HG02678 (cell line): ENCODE data around the gene BDP1.
"Not testable (repeated sequence)": the region's sequence is repeated elsewhere in the genome, so short reads cannot be mapped to it uniquely, and the experiment has no call there.

Source experiments
- ATAC-seq: cut with Tn5 transposase; IDR thresholded peaks from one replicate; pipeline ENCODE4 v1.9.1; 2021; ENCODE audit warnings: mild to moderate bottlenecking, moderate library complexity; ENCODE audit not compliant: unreplicated experiment

The BDP1 gene, protein sequence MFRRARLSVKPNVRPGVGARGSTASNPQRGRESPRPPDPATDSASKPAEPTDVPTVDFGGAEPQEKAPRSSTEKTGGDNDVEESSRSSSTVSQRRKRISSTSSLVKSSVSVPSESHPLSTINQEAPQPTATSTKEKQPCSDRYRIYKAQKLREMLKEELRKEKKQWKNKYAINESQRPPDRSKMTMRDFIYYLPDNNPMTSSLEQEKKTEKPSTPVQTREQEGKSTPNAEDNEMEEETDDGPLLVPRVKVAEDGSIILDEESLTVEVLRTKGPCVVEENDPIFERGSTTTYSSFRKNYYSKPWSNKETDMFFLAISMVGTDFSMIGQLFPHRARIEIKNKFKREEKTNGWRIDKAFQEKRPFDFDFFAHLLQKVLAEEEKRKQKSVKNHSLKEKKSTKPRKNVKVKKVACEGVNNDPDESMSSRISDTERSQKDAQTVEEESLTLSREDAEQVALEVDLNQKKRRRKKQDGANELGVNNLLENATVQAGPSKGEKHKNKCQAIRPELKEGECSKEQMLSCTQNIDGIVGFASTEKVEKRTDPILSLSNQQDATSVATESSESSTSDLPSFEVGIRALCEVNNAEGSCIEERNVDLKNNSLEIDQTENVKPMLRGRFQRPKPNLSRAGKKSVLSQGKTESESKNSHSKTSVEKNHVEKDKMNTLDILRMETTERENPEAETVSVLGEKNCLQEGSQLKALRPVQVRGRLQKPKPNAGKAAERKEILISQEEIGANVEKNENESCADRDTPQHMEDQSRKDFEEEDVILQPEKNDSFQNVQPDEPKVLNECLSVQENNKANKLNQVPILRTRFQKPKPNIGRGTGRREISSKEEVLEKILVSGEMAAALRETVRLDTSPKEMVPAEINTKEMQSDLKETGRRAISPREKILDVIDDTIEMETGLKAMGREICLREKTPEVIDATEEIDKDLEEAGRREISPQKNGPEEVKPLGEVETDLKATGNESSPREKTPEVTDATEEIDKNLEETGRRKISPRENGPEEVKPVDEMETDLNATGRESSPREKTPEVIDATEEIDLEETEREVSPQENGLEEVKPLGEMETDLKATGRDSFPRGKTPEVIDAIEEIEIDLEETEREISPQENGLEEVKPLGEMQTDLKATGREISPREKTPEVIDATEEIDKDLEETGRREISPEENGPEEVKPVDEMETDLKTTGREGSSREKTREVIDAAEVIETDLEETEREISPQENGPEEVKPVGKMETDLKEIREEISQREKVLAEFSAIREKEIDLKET (N-terminal part only)

DNA sequence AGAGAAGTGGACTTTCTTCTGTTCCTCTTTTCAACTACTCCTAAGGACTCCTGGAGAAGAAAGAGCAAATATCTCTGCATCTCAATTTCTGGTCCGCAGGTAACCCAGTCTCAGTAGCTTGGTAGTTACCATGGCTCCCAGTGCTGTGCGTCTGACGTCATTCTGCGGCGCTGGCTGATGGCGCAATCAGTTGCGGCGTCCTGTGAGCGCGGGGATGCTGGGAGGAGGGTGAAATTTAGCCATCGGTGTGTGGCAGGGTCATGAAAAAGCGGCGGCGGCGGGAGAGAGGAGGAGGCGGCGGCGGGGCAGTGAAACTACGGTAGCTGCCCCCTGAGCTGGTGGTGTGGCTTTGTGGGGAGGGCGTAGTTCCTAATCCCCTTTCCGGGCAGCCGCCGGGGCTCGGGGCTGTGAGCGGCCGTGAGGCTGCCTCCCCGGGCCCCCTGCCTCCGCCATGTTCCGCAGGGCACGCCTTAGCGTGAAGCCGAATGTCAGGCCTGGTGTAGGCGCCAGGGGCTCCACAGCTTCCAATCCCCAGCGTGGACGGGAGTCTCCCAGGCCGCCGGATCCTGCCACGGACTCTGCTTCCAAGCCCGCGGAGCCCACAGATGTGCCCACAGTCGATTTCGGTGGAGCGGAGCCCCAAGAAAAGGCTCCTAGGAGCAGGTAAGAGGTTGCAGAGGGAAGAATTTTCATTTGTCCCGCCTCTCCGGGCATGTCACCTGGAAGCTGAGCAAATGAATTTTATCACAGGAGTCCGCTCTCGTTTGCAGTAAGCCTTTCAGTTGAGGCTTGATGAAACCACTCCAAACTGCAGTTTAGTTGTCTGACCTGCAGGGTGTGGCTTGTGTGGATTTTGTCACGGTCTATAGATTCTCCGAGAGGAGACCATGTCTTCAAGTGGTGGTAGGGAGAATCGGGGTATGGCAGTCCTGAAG lies at the start of gene BDP1:
Gene BDP1, plus strand, starts transcription at position 225 of the 935 bp plus-strand sequence. Its CDS starts 227 bp downstream, at position 452.
- peak; percentile 97 for ATAC-seq

DNA sequence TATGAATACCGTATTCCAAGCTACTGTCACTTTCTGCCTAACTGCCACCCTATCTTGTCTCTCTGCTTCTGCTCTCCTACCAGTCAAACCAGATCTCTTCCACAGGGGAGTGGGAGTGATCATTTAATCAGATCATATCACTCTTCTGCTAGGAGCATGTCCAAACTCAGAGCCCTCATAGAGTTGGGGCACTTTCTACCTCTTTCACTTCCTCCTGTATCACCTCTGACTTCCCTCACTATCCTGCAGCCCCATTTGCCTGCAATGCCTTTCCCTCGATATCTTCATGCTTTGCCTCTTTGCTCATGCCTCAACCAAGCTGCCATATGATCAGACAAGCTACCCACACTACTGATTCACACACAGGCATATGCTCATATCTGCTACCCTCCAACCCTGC lies 45.4 kb upstream of the BDP1 start:
- ATAC-seq = not testable (repeated sequence)

DNA sequence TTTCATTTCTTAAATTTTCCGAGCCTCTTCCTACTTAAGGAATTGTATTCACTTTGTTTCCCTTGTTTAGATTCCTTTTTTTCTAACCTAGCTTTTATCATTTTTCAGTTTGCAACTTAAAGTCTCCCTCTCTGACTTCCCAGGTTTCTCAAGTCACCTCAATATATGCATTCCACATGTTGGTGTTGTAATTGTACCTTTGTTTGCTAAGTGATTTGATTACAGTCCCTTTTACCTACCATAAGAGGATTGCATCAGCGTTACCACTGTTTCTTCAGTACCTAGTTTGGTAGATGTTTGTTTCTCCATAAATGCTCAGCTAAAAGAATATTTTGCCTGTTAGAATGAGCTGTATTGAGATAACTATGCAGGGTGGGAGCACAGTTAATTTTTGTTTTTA lies 39.8 kb upstream of the BDP1 start:
- not testable (repeated sequence) for ATAC-seq

DNA sequence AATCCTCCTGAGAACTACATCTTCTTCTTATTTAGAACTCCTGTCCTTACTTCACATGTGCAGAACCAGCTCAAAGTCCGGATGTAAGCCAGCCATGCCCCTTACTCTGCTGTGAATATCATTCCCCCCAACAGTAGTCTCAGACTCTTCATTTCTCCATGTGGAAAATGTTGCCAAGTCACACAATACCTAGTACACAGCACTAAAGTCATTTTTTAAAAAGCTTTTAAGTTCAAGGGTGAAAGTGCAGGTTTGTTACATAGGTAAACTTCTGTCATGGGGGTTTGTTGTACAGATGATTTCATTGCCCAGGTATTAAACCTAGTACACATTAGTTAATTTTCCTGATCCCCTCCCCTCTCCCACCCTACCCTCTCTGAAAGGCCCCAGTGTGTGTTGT lies 37.4 kb upstream of the BDP1 start:
- ATAC-seq = not testable (repeated sequence)

DNA sequence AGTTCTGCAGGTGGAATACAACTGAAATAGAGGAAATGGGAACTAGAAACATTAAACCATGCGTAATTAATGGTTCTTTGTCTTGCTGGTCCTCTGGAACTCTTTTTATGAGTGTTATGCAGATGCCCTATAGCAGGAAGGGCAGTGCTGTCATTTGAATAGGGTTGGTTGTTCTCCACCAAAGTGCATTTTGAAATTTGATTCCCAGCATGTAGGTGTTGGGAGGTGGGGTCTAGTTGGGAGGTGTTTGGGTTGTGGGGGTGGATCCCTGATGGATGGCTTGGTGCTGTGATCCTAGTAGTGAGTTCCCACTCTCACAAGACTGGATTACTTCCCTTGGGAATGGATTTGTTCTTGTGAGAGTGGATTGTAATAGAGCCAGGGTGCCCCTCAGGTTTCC lies 34.2 kb upstream of the BDP1 start:
- not testable (repeated sequence) for ATAC-seq

DNA sequence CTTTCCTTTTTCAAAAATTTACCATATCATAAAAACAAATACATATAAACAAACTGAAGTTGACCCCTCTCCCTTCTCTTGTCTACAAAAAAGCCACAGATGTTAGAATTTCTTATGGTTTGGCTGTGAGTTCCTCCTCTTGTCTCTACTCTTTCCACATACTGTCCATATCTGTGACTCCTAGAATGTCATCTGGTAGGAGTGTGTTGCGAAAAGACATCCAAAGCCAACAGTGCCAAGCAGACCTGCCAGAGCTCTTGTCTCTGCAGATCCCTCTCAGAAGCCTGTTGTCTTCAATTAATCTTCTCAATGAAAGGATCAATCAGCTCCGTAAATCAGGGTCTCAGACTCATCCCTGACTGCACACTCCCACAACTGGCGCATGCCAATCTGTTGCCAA lies 31.6 kb upstream of the BDP1 start:
- not testable (repeated sequence) for ATAC-seq

DNA sequence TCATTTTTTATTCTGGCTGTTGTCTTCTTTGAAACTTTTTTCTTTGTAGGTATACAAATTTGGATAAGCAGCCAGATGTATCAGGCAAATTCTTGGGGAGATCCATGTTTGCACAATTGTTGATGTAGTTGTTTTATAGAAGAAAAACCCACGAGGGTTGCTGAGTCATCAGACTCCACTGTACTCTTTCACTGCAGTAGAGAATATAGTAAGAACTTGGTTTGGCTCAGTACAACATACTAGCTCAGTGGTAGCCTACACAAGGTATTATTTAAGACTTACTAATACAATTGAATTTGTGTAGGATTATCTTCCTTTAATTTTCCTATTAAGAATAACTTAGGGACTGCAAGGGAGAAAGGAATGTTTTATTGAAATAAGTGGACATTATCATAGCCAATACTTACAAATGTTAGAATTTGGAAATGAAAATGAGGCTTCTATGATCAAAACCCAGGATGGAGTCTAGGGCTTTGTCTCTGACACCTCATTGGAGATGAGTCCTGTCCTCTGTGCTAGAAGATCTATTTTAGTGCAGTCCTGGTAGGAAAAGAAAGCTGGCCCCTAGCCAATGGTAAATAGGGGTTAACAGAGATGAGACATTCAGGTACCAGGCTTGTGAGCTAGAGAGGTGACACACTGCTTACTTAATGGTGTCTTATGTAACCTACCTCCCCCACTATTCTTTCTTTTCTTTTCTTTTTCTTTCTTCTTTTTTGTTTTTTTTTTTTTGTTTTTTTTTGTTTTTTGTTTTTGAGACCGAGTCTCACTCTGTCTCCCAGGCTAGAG lies 28.6 kb upstream of the BDP1 start:
- not testable (repeated sequence) for ATAC-seq

DNA sequence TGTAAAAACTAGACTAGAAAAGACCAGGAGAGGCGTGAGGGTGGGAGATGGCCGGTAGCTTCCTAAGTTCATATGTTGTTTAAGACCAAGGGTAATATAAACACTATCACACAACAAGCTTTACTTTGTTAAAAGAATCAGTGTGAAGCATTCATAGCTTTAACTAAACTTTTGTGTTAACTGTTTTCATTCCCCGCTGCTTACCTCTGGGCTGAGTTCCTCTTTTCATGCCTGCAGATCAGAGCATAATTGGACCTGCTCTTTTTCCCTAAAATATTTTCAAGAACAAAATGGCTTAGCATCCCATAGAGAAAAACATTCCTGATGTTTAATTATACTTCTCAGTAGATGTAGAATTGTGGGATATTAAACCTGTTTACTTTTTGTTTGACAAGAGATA lies 23.0 kb upstream of the BDP1 start:
- not testable (repeated sequence) for ATAC-seq

DNA sequence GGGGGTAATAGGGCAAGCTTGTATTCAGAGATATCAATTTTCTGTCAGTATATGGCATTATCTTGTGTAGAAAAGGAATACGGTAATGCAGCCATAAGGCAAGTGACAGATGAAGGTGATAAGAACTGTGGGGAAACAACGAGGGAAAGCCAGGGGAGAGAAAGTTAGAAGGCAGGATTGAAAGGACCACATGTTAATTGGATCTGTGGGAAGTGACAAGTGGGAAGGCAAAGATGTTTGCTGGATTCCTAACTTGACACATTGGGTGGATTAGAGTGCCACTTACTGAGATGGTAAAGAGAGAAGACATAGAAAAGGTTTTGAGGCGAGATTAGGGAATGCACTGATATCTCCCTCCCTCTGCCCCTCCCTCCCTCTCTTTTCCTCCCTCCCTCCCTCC lies 20.6 kb upstream of the BDP1 start:
- ATAC-seq = not testable (repeated sequence)

DNA sequence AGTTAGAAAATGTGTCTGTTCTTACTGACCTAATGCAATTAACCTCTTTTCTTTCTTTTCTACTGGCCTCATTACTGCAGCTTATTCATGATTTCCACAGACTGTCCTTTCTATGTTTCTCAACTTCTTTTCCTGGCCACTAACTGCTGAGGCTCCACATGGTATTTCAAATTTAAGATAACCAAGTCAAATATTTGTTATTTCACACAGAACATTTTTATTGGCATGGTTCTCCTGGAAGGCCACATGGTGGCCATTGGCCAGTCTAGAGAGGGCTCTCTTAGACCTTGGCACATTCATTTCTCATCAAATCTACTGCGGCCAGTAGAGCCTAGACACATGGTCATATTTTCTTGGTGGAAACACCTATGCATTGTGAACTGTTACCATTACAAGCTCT lies 13.9 kb upstream of the BDP1 start:
- not testable (repeated sequence) for ATAC-seq

DNA sequence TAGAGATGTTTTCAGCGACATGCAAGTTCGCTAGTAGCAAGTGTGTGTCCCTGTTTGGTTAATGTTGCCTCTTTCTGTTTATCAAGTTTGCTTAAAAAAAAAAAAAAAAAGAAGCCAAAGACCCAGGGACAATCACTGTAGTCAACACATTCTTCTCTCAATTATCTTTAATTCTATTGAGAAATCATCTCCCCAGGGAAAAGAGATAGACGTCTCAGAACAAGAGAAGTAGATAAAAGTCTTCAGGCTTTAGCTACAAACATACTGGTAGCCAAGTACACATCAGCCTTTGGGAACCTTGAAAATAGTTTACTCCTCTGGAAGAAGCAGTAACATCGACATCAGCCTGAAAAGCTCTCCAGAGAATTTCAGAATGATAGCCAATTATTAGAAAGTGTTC lies 11.6 kb upstream of the BDP1 start:
- not testable (repeated sequence) for ATAC-seq

DNA sequence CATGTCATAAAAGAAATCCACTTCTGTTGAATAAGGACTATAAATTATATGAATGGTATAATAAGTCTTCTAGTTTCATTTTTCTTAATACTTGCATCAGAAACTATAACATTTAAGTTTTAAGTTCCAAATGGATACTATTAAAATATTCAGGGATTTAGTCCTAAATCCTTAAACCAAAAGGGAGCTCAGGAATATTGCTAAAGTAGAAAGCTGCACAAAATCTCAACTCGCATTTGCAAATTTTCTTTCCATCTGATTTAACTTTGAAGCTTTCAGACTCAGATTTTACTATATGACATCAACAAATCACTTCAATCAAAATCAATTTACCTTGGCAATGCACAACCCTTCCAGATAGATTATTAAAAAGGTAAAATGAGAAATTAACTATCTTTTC lies 10.4 kb upstream of the BDP1 start:
- not testable (repeated sequence) for ATAC-seq

DNA sequence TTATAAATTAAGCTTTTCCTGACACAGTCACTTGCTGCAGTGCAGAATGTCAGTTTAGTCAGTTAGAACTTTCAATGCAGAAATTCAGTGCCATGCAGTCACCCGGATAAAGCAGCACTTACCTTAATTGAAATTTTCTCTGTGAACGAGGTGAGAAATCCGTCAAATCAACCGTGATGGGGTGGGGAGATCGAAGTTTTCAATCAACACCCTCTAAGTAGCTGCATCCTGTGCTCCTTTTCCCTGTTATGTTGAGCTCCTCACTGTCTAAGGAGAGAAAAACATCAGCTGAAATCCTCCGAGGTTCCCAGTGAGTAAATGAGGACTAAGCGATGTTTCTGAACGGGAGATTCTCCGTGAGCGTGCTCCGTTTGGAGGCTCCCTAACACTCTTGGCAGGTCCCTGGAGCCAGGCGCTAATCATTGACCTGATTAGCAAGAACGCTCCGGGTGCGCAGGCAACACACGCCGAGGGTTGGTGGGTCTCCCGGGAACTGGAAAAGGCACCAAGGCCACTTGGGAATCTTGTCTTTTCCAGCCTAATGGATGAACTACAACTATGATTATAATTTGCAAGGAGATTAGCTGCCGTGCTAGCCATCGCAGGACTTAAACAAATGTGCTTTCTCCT lies 9.8 kb upstream of the BDP1 start:
- not testable (repeated sequence) for ATAC-seq

DNA sequence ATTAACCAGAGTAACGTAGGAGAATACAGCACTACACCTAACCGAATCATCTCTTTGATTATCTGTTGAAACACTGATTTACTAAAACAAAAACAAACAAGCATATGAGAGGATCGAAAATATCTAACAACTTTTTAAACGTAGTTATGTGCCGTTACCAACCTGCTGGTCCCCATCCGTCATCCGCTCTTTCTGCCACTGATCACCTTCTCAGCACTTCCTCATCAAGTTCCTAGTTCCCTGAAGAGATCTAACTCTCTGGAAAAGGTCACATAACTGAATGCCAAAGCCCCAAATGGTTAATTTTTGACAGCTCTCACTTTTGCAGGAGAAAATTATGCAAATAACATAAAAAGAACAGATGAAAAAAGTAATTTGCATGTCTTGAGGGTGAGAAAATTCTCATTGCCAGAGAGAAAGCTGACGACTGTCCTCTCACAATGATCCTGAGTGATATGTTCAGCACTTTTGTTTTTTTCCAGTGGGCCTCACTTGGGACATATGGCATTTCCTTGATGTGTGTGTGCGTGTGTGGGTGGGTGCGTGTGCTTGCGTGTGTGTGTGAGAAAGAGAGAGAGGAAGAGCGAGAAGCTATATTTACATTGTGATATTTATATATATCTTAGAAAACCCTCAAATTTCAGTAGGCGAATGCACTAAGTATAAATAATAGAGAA lies 8.8 kb upstream of the BDP1 start:
- peak; percentile 20 for ATAC-seq

DNA sequence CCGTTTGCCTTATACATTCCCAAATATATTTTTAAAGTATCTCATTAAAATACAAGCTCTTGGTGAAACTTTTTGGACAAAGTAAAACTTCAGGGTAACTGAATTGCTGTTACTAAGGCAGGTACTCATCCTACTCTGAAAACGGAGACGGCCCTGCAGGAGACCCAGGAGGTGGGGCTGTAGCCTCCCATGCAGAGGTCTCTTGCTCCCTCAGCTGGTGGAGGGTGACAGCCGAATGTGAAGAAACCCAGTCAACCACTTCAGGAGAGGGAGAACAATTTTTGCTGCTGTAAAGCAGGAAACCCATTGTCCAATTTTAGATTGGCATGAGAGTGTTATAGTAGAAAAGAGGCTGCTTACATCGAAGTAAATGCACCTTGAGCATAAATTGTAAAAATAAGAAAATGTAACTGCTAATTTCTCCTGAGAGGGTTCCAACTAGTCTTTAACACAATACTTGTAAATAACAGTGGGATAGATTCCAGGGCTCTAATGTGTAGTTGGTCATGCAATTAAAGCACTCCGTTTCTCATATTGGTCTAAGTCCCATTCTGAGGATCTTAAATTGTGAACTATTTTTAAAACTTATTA lies 8.1 kb upstream of the BDP1 start:
- peak; percentile 95 for ATAC-seq

DNA sequence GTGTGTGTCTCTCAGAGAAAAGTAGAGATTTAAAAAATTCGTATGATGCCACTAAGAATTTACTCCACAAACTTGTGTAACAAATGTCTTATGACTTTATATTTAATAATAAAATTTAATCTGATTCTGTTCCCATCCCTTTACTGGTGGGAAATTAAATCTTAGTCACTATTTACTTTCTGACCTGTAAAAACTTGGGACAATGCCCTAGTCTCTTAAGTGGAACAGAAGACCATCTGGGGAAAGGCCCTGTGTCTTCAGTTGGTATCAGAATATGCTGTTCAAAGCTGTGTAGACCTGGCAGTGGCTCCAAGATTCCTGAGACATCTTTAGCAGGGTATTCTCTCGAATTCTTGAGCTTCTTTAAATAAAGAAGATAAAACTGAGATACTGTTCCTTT lies 2.6 kb upstream of the BDP1 start:
- ATAC-seq = no peak

DNA sequence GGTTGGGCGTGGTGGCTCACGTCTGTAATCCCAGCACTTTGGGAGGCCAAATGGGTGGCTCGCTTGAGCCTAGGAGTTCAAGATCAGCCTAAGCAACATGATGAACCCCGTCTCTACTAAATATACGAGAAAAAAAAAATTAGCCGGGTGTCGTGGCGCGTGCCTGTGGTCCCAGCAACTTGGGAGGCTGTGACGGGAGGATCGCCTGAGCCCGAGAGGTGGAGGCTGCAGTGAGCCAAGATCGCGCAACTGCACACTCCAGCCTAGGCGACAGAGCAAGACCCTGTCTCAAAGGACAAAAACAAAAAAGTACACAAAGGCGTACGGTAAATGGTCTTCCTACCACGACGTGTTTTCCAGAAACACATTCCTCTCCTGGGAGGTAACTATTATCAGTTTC lies 538 bp upstream of the BDP1 start:
- no peak for ATAC-seq

DNA sequence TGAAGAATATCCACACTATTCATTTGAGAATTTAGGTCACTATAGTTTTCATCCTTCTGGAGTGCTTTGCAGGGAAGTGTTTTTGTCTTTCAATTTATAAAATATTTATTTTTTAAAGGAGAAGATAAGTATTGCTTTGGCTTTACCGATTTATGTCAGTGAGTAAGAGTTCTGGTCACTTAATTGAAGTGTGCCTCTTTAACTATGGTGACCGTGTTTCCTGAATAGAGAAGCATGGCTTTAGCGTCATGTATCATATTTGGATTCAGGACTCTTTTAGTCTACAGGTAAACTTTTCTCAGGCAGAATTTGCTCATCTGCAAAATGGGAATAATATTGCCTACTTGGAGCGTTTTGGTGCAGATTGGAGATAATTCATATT lies 902 bp downstream of the BDP1 start:
- no peak for ATAC-seq
